ENCODE measurements around the gene SPATC1L.

SPATC1L gene

GRCh38 chr21:46136739-46137349, 47.4 kb downstream of the SPATC1L start:
- Histone ChIP-seq H2AFZ (ENCODE audit: low read length) (no peak overlapping the region), H3K9ac (ENCODE audit: low read length) (no peak overlapping the region), H3K9me3 (ENCODE audit: low read length) (no peaks in the 10 kb centered on the region), H3K27ac (ENCODE audit: low read depth, low read length, poor library complexity, severe bottlenecking) (no peak overlapping the region), H3K4me2 (ENCODE audit: low read length) (no peak overlapping the region), H3K79me2 (ENCODE audit: insufficient read depth, low read length) (no peaks in the 10 kb centered on the region), H3F3A (ENCODE audit: insufficient read depth, low read length) (no peaks in the 10 kb centered on the region), H3K4me1 (ENCODE audit: insufficient read depth, low read length, severe bottlenecking) (no peaks in the 10 kb centered on the region), H4K20me1 (ENCODE audit: insufficient read depth, low read length) (no peaks in the 10 kb centered on the region), H3K27me3 (ENCODE audit: insufficient read depth, low read length) (0 out of 2 replicates have a peak, but pooled peaks cover 4% of the 10 kb centered on the region), H3K4me3 (ENCODE audit: low read depth, low read length, poor library complexity, severe bottlenecking) (no peak overlapping the region), H3K36me3 (ENCODE audit: insufficient read depth, low read length) (no peaks in the 10 kb centered on the region), H3K9me2 (ENCODE audit: low read depth, low read length) (no peaks in the 10 kb centered on the region)
- TF ChIP-seq, protein P1, sequence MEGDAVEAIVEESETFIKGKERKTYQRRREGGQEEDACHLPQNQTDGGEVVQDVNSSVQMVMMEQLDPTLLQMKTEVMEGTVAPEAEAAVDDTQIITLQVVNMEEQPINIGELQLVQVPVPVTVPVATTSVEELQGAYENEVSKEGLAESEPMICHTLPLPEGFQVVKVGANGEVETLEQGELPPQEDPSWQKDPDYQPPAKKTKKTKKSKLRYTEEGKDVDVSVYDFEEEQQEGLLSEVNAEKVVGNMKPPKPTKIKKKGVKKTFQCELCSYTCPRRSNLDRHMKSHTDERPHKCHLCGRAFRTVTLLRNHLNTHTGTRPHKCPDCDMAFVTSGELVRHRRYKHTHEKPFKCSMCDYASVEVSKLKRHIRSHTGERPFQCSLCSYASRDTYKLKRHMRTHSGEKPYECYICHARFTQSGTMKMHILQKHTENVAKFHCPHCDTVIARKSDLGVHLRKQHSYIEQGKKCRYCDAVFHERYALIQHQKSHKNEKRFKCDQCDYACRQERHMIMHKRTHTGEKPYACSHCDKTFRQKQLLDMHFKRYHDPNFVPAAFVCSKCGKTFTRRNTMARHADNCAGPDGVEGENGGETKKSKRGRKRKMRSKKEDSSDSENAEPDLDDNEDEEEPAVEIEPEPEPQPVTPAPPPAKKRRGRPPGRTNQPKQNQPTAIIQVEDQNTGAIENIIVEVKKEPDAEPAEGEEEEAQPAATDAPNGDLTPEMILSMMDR (IDR thresholded peaks at IDR 0.05; ENCODE audit: low read length) = no peak
- TF ChIP-seq EZH2 (IDR thresholded peaks at IDR 0.05; ENCODE audit: borderline replicate concordance, low read length) = no peak

GRCh38 chr21:46135782-46136395, 48.4 kb downstream of the SPATC1L start:
- 0 out of 2 replicates have a peak, but pooled peaks cover 4% of the 10 kb centered on the region for H3K27me3 ChIP-seq (ENCODE audit: insufficient read depth, low read length)
- no peak overlapping the region for H3K4me2 ChIP-seq (ENCODE audit: low read length)
- no peaks in the 10 kb centered on the region for H3K36me3 ChIP-seq (ENCODE audit: insufficient read depth, low read length)
- H3K9me3 ChIP-seq (ENCODE audit: low read length) = no peaks in the 10 kb centered on the region
- no peaks in the 10 kb centered on the region for H3K79me2 ChIP-seq (ENCODE audit: insufficient read depth, low read length)
- H3K9me2 ChIP-seq (ENCODE audit: low read depth, low read length) = no peaks in the 10 kb centered on the region
- H3K9ac ChIP-seq (ENCODE audit: low read length) = no peak overlapping the region
- H3K4me3 ChIP-seq (ENCODE audit: low read depth, low read length, poor library complexity, severe bottlenecking) = no peak overlapping the region
- H3K4me1 ChIP-seq (ENCODE audit: insufficient read depth, low read length, severe bottlenecking) = no peaks in the 10 kb centered on the region
- no peaks in the 10 kb centered on the region for H3F3A ChIP-seq (ENCODE audit: insufficient read depth, low read length)
- H4K20me1 ChIP-seq (ENCODE audit: insufficient read depth, low read length) = no peaks in the 10 kb centered on the region
- H2AFZ ChIP-seq (ENCODE audit: low read length) = no peak overlapping the region
- TF ChIP-seq, protein P1 (IDR thresholded peaks at IDR 0.05; ENCODE audit: low read length) = no peak
- no peak for TF ChIP-seq EZH2 (IDR thresholded peaks at IDR 0.05; ENCODE audit: borderline replicate concordance, low read length)
- H3K27ac ChIP-seq (ENCODE audit: low read depth, low read length, poor library complexity, severe bottlenecking) = no peak overlapping the region

DNA sequence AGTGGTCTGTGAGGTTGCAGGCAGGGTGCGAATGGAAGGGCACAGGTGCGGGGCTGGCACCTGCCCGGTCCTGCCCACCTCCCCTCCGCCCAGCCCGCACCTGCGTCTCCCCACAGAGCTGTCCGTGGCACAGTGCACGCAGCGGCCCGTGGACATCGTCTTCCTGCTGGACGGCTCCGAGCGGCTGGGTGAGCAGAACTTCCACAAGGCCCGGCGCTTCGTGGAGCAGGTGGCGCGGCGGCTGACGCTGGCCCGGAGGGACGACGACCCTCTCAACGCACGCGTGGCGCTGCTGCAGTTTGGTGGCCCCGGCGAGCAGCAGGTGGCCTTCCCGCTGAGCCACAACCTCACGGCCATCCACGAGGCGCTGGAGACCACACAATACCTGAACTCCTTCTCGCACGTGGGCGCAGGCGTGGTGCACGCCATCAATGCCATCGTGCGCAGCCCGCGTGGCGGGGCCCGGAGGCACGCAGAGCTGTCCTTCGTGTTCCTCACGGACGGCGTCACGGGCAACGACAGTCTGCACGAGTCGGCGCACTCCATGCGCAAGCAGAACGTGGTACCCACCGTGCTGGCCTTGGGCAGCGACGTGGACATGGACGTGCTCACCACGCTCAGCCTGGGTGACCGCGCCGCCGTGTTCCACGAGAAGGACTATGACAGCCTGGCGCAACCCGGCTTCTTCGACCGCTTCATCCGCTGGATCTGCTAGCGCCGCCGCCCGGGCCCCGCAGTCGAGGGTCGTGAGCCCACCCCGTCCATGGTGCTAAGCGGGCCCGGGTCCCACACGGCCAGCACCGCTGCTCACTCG, 52.2 kb downstream of the SPATC1L start:
- TF ChIP-seq, protein P1 (IDR thresholded peaks at IDR 0.05; ENCODE audit: low read length) = no peak
- TF ChIP-seq EZH2 (IDR thresholded peaks at IDR 0.05; ENCODE audit: borderline replicate concordance, low read length) = no peak
- H3K4me3 ChIP-seq (ENCODE audit: low read depth, low read length, poor library complexity, severe bottlenecking) = no peak overlapping the region
- H3K9me2 ChIP-seq (ENCODE audit: low read depth, low read length) = no peaks in the 10 kb centered on the region
- no peaks in the 10 kb centered on the region for H3K9me3 ChIP-seq (ENCODE audit: low read length)
- no peak overlapping the region for H3K4me2 ChIP-seq (ENCODE audit: low read length)
- H3K36me3 ChIP-seq (ENCODE audit: insufficient read depth, low read length) = no peaks in the 10 kb centered on the region
- H3K9ac ChIP-seq (ENCODE audit: low read length) = no peak overlapping the region
- no peaks in the 10 kb centered on the region for H3K27me3 ChIP-seq (ENCODE audit: insufficient read depth, low read length)
- no peak overlapping the region for H2AFZ ChIP-seq (ENCODE audit: low read length)
- no peaks in the 10 kb centered on the region for H3F3A ChIP-seq (ENCODE audit: insufficient read depth, low read length)
- no peaks in the 10 kb centered on the region for H4K20me1 ChIP-seq (ENCODE audit: insufficient read depth, low read length)
- no peak overlapping the region for H3K27ac ChIP-seq (ENCODE audit: low read depth, low read length, poor library complexity, severe bottlenecking)
- H3K79me2 ChIP-seq (ENCODE audit: insufficient read depth, low read length) = no peaks in the 10 kb centered on the region
- H3K4me1 ChIP-seq (ENCODE audit: insufficient read depth, low read length, severe bottlenecking) = no peaks in the 10 kb centered on the region

Data from OCI-LY1 (cell line).